OCI-LY1 (cell line): ENCODE data around the gene NOX3.

ENCODE experiments used
- H2AFZ ChIP-seq: fragments of 200-600 bp; sonication (generic), shearing (Covaris generic); 2 replicates; pipeline ENCODE4 v1.6.0; 2014; ENCODE audit warnings: antibody characterized with exemption, mild to moderate bottlenecking, low read length
- H3F3A ChIP-seq: fragments of 200-600 bp; sonication (generic), shearing (Covaris generic); 2 replicates; pipeline ENCODE4 v1.6.0; 2014; ENCODE audit warnings: mild to moderate bottlenecking, antibody characterized with exemption, low read length, moderate library complexity; ENCODE audit not compliant: insufficient read depth
- H3K27ac ChIP-seq: fragments of 200-600 bp; sonication (generic); 2 replicates; pipeline ENCODE4 v1.5.1; 2014; ENCODE audit warnings: low read length, mixed run types, mild to moderate bottlenecking, low read depth; ENCODE audit not compliant: poor library complexity, severe bottlenecking
- H3K27me3 ChIP-seq: fragments of 200-600 bp; sonication (generic); 2 replicates; pipeline ENCODE4 v1.6.0; 2014; ENCODE audit warnings: antibody characterized with exemption, mild to moderate bottlenecking, low read length, moderate library complexity; ENCODE audit not compliant: insufficient read depth
- H3K36me3 ChIP-seq: fragments of 200-600 bp; sonication (generic); 2 replicates; pipeline ENCODE4 v1.6.1; 2014; ENCODE audit warnings: mild to moderate bottlenecking, antibody characterized with exemption, low read length, moderate library complexity, mixed read lengths; ENCODE audit not compliant: insufficient read depth
- H3K4me1 ChIP-seq: fragments of 200-600 bp; sonication (generic); 2 replicates; pipeline ENCODE4 v1.5.1; 2014; ENCODE audit warnings: mild to moderate bottlenecking, low read length, moderate library complexity; ENCODE audit not compliant: insufficient read depth, severe bottlenecking
- H3K4me2 ChIP-seq: fragments of 200-600 bp; sonication (generic), shearing (Covaris generic); 2 replicates; pipeline ENCODE4 v1.6.1; 2014; ENCODE audit warnings: low read length
- H3K4me3 ChIP-seq: fragments of 200-600 bp; sonication (generic); 2 replicates; pipeline ENCODE4 v1.5.1; 2014; ENCODE audit warnings: low read length, low read depth, mild to moderate bottlenecking, mixed read lengths; ENCODE audit not compliant: poor library complexity, severe bottlenecking
- H3K79me2 ChIP-seq: fragments of 200-600 bp; shearing (Covaris generic); 2 replicates; pipeline ENCODE4 v1.6.1; 2016; ENCODE audit warnings: mixed run types, low read length, mixed read lengths; ENCODE audit not compliant: insufficient read depth
- H3K9ac ChIP-seq: fragments of 200-600 bp; sonication (generic), shearing (Covaris generic); 2 replicates; pipeline ENCODE4 v1.6.1; 2014; ENCODE audit warnings: mild to moderate bottlenecking, low read length, mixed read lengths
- H3K9me2 ChIP-seq: fragments of 200-600 bp; sonication (generic), shearing (Covaris generic); 2 replicates; pipeline ENCODE4 v1.6.1; 2014; ENCODE audit warnings: low read depth, mild to moderate bottlenecking, low read length, mixed read lengths
- H3K9me3 ChIP-seq: fragments of 200-600 bp; shearing (Covaris generic); 2 replicates; pipeline ENCODE4 v1.6.1; 2014; ENCODE audit warnings: low read length, mixed read lengths
- H4K20me1 ChIP-seq: fragments of 200-600 bp; sonication (generic), shearing (Covaris generic); 2 replicates; pipeline ENCODE4 v1.6.0; 2016; ENCODE audit warnings: mild to moderate bottlenecking, low read length; ENCODE audit not compliant: insufficient read depth
- CTCF ChIP-seq: fragments of 200-600 bp; sonication (generic), shearing (Covaris generic); IDR thresholded peaks from 2 replicates; pipeline ENCODE4 v1.5.1; 2017; ENCODE audit warnings: mild to moderate bottlenecking, antibody characterized with exemption, low read length, moderate library complexity, mixed read lengths
- EZH2 ChIP-seq: fragments of 200-600 bp; sonication (generic), shearing (Covaris generic); IDR thresholded peaks from 2 replicates; pipeline ENCODE4 v1.8.0; 2017; ENCODE audit warnings: borderline replicate concordance, mixed run types, mild to moderate bottlenecking, antibody characterized with exemption, low read length, moderate library complexity, mixed read lengths

The NOX3 gene

DNA sequence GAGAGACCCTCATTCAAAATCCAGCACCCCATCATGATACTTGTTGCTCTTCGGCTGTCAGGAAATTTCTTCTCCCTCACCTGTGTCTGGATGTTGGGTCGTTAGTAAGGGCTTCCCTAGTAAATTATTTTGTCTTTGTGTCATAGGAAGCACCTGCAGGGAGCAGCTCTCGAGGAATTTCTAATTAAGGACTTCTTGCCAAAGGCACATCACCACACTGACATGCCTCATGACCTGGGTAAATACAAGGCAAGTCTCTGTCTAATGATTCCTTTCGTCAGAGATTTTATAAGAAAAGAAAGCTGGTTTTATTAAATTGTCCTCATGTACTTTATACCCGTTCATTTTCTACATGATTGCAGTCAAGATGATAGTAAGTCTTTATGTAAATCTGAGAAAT, at the start of gene NOX3:
Gene NOX3 (minus strand): TSS at position 74 of the 400 bp plus-strand sequence. CDS start 39 bp downstream, at position 35.
- Histone ChIP-seq H3K9me3 (no peaks in the 10 kb centered on the region), H4K20me1 (no peaks in the 10 kb centered on the region), H3K4me1 (peaks cover 7% of the 10 kb centered on the region), H2AFZ (no peak within 1 kb of the TSS), H3K4me2 (no peak within 1 kb of the TSS), H3K27ac (no peak within 1 kb of the TSS), H3K9ac (no peak within 1 kb of the TSS), H3F3A (no peaks in the 10 kb centered on the region), H3K79me2 (no peaks in the 10 kb centered on the region), H3K9me2 (no peaks in the 10 kb centered on the region), H3K4me3 (no peak within 1 kb of the TSS), H3K36me3 (no peaks in the 10 kb centered on the region), H3K27me3 (no peaks in the 10 kb centered on the region)
- TF ChIP-seq EZH2 (no peak), CTCF (no peak)

DNA sequence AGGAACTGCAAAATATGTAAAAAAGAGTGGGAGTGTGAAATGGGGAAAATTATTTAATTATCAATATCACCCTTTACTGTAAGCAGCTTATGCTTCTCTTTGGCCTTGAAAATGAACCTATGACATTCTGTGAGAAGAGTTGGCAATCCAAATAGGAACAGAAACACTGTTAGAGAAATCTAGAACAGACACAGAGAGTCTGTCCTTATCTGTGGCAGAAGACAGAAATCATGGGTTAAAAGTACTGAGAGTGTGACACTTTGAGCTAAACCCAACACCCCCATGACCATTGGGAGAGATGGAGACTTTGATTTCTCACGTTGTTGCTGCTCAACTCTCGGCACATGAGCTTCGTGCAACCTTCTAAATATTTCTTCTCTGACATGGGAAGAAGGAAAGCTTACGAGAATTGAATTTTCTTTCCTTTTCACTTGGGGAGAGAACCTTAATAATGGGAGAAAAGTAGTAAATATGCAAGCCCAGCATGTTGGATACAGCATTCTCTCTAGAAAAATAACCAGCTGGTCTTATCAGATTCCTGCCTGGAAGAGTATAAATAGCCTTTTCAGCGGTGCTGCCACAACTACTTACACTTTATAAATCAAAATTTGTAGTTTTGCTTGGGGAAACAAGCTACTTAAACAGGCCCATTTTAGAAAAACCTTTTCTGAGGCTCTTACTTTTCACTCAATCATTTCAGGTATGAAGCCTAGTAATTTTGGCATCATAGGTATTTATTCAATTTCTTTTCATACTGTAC, 49.4 kb upstream of the NOX3 start:
- no peak overlapping the region for H2AFZ ChIP-seq
- H3K36me3 ChIP-seq = no peaks in the 10 kb centered on the region
- H3K9me3 ChIP-seq = peaks cover 5% of the 10 kb centered on the region; the same call in 1 of the 2 replicates
- no peak overlapping the region for H3K9ac ChIP-seq
- no peak overlapping the region for H3K27ac ChIP-seq
- no peaks in the 10 kb centered on the region for H3K4me1 ChIP-seq
- no peak overlapping the region for H3K4me2 ChIP-seq
- no peaks in the 10 kb centered on the region for H3K27me3 ChIP-seq
- no peaks in the 10 kb centered on the region for H3K79me2 ChIP-seq
- no peaks in the 10 kb centered on the region for H3K9me2 ChIP-seq
- H4K20me1 ChIP-seq = no peaks in the 10 kb centered on the region
- TF ChIP-seq CTCF = no peak
- TF ChIP-seq EZH2 = no peak
- H3F3A ChIP-seq = no peaks in the 10 kb centered on the region
- no peak overlapping the region for H3K4me3 ChIP-seq

DNA sequence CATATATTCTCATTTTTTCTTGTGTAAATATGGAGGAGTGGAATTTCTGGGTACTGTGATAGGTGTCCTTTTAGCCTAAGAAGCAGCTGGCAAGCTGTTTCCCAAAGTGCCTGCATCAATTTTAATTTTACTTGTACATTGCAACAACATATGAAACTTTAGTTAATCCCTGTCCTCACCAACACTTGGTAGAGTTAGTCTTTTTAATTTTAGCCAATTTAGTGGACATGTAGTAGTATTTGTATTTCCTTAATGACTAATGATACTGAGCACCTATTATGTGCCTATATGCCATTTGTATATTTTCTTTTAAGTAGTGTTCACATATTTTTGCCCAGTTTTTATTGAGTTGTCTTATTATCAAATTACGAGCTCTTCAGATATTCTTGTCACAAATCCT, 46.8 kb upstream of the NOX3 start:
- Histone ChIP-seq H3F3A (no peaks in the 10 kb centered on the region), H3K9me2 (no peaks in the 10 kb centered on the region), H3K27me3 (no peaks in the 10 kb centered on the region), H3K27ac (no peak overlapping the region), H3K4me2 (no peak overlapping the region), H2AFZ (no peak overlapping the region), H3K79me2 (no peaks in the 10 kb centered on the region), H3K4me3 (no peak overlapping the region), H3K9ac (no peak overlapping the region), H3K4me1 (peaks cover 5% of the 10 kb centered on the region), H3K9me3 (peaks cover 5% of the 10 kb centered on the region; the same call in 1 of the 2 replicates), H4K20me1 (no peaks in the 10 kb centered on the region), H3K36me3 (no peaks in the 10 kb centered on the region)
- TF ChIP-seq CTCF (no peak), EZH2 (no peak)
